OCI-LY7 (cell line): ENCODE measurements around the gene MRFAP1L1. TPM values are rescaled to one million over a fixed set of nuclear protein-coding genes. Genes with fewer than 3 reads are reported as not detected.

Experiments used
- BruUV-seq: library from RNA; stranded (reverse); fragments of 400-500 nt; replicated peaks from 2 replicates; lab custom pipeline; 2021; lab: Mats Ljungman, UMichigan
- CTCF ChIA-PET: fragments of 300-600 bp; sonication (Branson Sonifier 250); formaldehyde crosslinking; loops from one replicate; lab custom pipeline; 2022; ENCODE audit warnings: antibody characterized with exemption; ENCODE audit not compliant: unreplicated experiment; lab: Charles Lee
- POLR2A ChIA-PET: fragments of 300-600 bp; sonication (Branson Sonifier 250); formaldehyde crosslinking; loops from one replicate; lab custom pipeline; 2022; ENCODE audit warnings: antibody characterized with exemption; lab: Charles Lee
- DNase-seq: peaks from one replicate; pipeline ENCODE4 v3.0.0-alpha.2; 2015; ENCODE audit warnings: low spot score
- H2AFZ ChIP-seq: fragments of 200-600 bp; sonication (generic), shearing (Covaris generic); 2 replicates; pipeline ENCODE4 v1.6.1; 2014; ENCODE audit warnings: mild to moderate bottlenecking, antibody characterized with exemption, low read length, moderate library complexity
- H3K27ac ChIP-seq: fragments of 200-600 bp; sonication (generic); 2 replicates; pipeline ENCODE4 v1.5.1; 2014; ENCODE audit warnings: mixed run types, low read depth, mild to moderate bottlenecking, moderate library complexity, low read length, inconsistent platforms; ENCODE audit not compliant: poor library complexity, severe bottlenecking
- H3K36me3 ChIP-seq: fragments of 200-600 bp; sonication (generic); 2 replicates; pipeline ENCODE4 v1.6.1; 2014; ENCODE audit warnings: mild to moderate bottlenecking, antibody characterized with exemption, low read length, moderate library complexity, mixed read lengths; ENCODE audit not compliant: insufficient read depth
- H3K4me1 ChIP-seq: fragments of 200-600 bp; sonication (generic); 2 replicates; pipeline ENCODE4 v1.5.1; 2014; ENCODE audit warnings: mild to moderate bottlenecking, low read length; ENCODE audit not compliant: insufficient read depth, poor library complexity, severe bottlenecking
- H3K4me2 ChIP-seq: fragments of 200-600 bp; sonication (generic); 2 replicates; pipeline ENCODE4 v1.6.1; 2014; ENCODE audit warnings: mild to moderate bottlenecking, low read length
- H3K4me3 ChIP-seq: fragments of 200-600 bp; sonication (generic); 2 replicates; pipeline ENCODE4 v1.5.1; 2014; ENCODE audit warnings: mild to moderate bottlenecking, low read depth, low read length; ENCODE audit not compliant: poor library complexity, severe bottlenecking
- H3K79me2 ChIP-seq: fragments of 200-600 bp; sonication (generic); 2 replicates; pipeline ENCODE4 v1.6.1; 2016; ENCODE audit warnings: low read depth, mild to moderate bottlenecking, low read length, moderate library complexity, mixed read lengths; ENCODE audit not compliant: insufficient read depth
- H3K9me2 ChIP-seq: fragments of 200-600 bp; sonication (generic); 2 replicates; pipeline ENCODE4 v1.6.1; 2016; ENCODE audit warnings: mild to moderate bottlenecking, low read length, mixed read lengths; ENCODE audit not compliant: insufficient read depth
- H3K9me3 ChIP-seq: fragments of 200-600 bp; sonication (generic); 2 replicates; pipeline ENCODE4 v1.6.1; 2014; ENCODE audit warnings: mild to moderate bottlenecking, mixed run types, low read length, mixed read lengths
- H4K20me1 ChIP-seq: fragments of 200-600 bp; sonication (generic); 2 replicates; pipeline ENCODE4 v1.6.1; 2014; ENCODE audit warnings: mild to moderate bottlenecking, antibody characterized with exemption, low read length, moderate library complexity, mixed read lengths; ENCODE audit not compliant: insufficient read depth
- EZH2phosphoT487 ChIP-seq: fragments of 200-600 bp; sonication (generic); IDR thresholded peaks from 2 replicates; pipeline ENCODE4 v1.6.1; 2018; ENCODE audit warnings: low read depth, borderline replicate concordance, mild to moderate bottlenecking, mixed run types, antibody characterized with exemption, low read length, moderate library complexity, mixed read lengths
- intact Hi-C: fragments of 100-400 bp; cut with micrococcal nuclease; formaldehyde crosslinking; loops from one replicate; pipeline ENCODE4 v1.10.0; 2022; ENCODE audit not compliant: unreplicated experiment
- total RNA-seq, 2 experiments: library from RNA; depleted of rRNA in 1 of 2; stranded (reverse); fragments of >200 nt in 1 of 2; shearing (Covaris generic) in 1 of 2; gene quantifications; 2 replicates each; pipeline ENCODE4 v1.2.3, GENCODE V29; 2014 to 2022
- TF ChIP-seq, protein P1 (sequence below): fragments of 200-600 bp; sonication (generic); conservative IDR thresholded peaks from 2 replicates; pipeline ENCODE4 v1.5.1; 2014; ENCODE audit warnings: mild to moderate bottlenecking, antibody characterized with exemption, low read length, moderate library complexity, mixed read lengths

The MRFAP1L1 gene
- total RNA-seq, 2 experiments from 2014 or later = 49.3 to 50.5 TPM

DNA sequence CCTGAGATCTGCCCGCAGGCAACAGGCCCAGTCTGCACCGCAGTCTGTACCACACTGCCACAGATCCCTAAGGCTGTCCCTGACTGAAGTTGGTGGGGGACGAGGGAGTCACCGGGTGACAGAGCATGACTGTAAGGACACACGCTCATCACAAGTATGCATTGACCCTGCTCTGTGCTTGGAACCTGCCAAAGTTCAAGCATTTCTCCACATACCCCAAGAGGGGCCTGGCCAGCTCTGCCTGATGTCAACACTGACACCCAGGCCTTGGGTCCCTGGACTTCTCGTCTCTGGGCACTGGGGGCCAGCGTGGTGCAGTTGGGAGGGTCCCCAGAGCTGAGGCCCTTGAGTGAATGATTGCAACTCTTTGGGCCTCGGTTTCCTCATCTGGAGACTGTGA, 14.2 kb upstream of the MRFAP1L1 start:
- ChIA-PET CTCF (no interaction called here), POLR2A (interaction anchor here (0.6 kb wide), 1 partner anchor 356 kb away, joined by 3 read pairs; no protein-coding TSS in a partner anchor)
- BruUV-seq = no TSS peak
- TF ChIP-seq EZH2phosphoT487 = no peak
- TF ChIP-seq, protein P1, sequence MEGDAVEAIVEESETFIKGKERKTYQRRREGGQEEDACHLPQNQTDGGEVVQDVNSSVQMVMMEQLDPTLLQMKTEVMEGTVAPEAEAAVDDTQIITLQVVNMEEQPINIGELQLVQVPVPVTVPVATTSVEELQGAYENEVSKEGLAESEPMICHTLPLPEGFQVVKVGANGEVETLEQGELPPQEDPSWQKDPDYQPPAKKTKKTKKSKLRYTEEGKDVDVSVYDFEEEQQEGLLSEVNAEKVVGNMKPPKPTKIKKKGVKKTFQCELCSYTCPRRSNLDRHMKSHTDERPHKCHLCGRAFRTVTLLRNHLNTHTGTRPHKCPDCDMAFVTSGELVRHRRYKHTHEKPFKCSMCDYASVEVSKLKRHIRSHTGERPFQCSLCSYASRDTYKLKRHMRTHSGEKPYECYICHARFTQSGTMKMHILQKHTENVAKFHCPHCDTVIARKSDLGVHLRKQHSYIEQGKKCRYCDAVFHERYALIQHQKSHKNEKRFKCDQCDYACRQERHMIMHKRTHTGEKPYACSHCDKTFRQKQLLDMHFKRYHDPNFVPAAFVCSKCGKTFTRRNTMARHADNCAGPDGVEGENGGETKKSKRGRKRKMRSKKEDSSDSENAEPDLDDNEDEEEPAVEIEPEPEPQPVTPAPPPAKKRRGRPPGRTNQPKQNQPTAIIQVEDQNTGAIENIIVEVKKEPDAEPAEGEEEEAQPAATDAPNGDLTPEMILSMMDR = no peak
- Histone ChIP-seq H3K27ac (no peak overlapping the region), H3K9me2 (no peaks in the 10 kb centered on the region), H4K20me1 (no peaks in the 10 kb centered on the region), H3K36me3 (no peaks in the 10 kb centered on the region), H3K79me2 (no peaks in the 10 kb centered on the region), H2AFZ (no peak overlapping the region), H3K4me1 (peaks cover 5% of the 10 kb centered on the region), H3K9me3 (no peaks in the 10 kb centered on the region), H3K4me3 (no peak overlapping the region), H3K4me2 (no peak overlapping the region)
- DNase-seq = no peak
- intact Hi-C loops = loop anchor here (5.0 kb wide), 1 partner anchor 248 kb away; no protein-coding TSS in a partner anchor

DNA sequence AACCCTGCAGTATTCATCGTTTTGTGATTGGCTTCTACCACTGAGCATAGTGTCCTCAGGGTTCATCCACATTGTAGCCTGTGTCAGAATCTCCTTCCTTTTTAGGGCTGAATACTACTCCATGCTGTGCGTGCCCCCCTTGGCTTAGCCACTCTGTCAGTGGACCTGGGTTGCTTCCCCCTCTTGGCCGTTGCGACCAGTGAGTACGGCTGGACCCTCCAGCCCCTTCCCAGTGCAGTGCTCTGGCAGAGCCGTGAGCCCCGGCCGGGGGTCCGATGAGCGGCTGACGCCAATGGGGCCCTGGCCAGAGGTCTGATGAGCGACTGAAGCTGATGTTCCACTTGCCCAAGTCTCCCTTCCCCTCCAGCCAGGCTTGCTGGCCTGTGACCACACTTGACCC, 13.2 kb upstream of the MRFAP1L1 start:
- Histone ChIP-seq H3K4me1 (peaks cover 10% of the 10 kb centered on the region), H3K9me2 (no peaks in the 10 kb centered on the region), H3K4me3 (no peak overlapping the region), H3K27ac (no peak overlapping the region), H2AFZ (no peak overlapping the region), H4K20me1 (no peaks in the 10 kb centered on the region), H3K4me2 (no peak overlapping the region), H3K79me2 (peaks cover 9% of the 10 kb centered on the region), H3K9me3 (no peaks in the 10 kb centered on the region), H3K36me3 (no peaks in the 10 kb centered on the region)
- no peak for TF ChIP-seq EZH2phosphoT487
- TF ChIP-seq, protein P1 = no peak
- intact Hi-C loops = loop anchor here (5.0 kb wide), 1 partner anchor 249 kb away; no protein-coding TSS in a partner anchor
- no TSS peak for BruUV-seq
- no peak for DNase-seq
- ChIA-PET CTCF (no interaction called here), POLR2A (no interaction called here)

DNA sequence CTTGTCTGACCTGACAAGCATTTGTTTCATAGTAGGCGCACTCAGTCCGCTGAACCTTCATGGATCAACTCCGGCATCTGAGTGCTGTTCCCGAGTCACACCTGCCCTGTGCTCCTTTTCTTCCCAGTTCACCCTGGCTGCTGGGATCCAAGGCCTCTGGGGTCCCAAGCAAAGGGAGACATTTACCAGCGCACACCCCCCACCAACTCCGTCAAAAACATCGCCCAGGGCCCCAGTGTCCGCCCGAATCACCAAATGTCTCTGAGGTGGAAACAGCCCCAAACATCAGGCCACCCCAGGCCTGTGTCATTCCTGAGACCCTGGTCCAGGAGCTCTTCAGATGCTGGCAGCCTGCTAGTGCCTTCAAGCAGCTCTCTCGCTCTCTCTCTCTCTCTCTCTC, 11.5 kb upstream of the MRFAP1L1 start:
- no peak overlapping the region for H3K27ac ChIP-seq
- ChIA-PET POLR2A (interaction anchor here (0.7 to 0.9 kb wide), 2 partner anchors 59 to 427 kb away, joined by 4 to 5 read pairs; no protein-coding TSS in a partner anchor), CTCF (interaction anchor here (0.5 to 0.6 kb wide), 2 partner anchors 16 to 250 kb away, joined by 3 to 4 read pairs; no protein-coding TSS in a partner anchor)
- H3K9me2 ChIP-seq = no peaks in the 10 kb centered on the region
- H4K20me1 ChIP-seq = no peaks in the 10 kb centered on the region; the same call in 1 of the 2 replicates
- no peak for DNase-seq
- no peak for TF ChIP-seq EZH2phosphoT487
- TF ChIP-seq, protein P1 = no peak
- intact Hi-C loops = loop anchor here (2.0 to 5.0 kb wide), 3 partner anchors 62 to 266 kb away; partner anchors contain the start of gene KIAA0232
- H3K4me2 ChIP-seq = no peak overlapping the region
- no peak overlapping the region for H3K4me3 ChIP-seq
- H3K9me3 ChIP-seq = no peaks in the 10 kb centered on the region
- no TSS peak for BruUV-seq
- no peaks in the 10 kb centered on the region for H3K36me3 ChIP-seq
- H3K79me2 ChIP-seq = peaks cover 25% of the 10 kb centered on the region
- peaks cover 12% of the 10 kb centered on the region for H3K4me1 ChIP-seq
- H2AFZ ChIP-seq = no peak overlapping the region
